Activated CD4-positive, alpha-beta T cell treated with anti-CD3 and anti-CD28 coated beads, Interleukin-2, amount 50 U/mL, for 4 hours (primary cell): ENCODE measurements around the gene IRGQ.
"Not testable (repeated sequence)": the region's sequence is repeated elsewhere in the genome, so short reads cannot be mapped to it uniquely, and the experiment has no call there.

Source experiments
- DNase-seq, 2 experiments: peaks; one replicate each; pipeline ENCODE4 v3.0.0-alpha.2; 2020

The IRGQ gene

DNA sequence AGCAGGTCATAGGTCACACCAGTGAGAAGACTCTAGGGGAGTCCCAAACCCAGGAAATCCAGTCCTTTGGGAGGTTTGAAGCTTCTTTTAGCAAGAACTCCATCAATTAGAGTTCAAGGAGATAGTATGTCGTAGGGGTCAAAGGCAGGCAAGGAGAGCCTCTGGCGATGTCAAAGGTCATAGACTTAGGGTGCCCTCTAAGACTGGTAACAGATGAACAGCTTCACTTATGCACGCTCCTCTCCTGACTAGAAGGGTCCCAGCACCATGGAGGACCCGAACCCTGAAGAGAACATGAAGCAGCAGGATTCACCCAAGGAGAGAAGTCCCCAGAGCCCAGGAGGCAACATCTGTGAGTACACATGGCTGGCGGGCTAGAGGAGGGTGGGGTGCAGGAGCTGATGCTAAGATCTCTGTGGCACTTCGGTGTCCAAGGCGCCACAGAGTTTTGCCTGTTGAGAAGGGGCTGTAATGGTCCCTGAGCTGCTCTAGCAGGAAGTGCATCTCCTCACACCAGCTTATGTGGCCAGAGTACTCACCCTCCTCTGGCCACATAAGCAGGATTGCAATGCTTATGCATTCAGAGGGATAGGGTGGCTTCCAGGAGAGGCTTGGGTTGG is 1.0 kb upstream of the IRGQ start:
- DNase-seq = no peak

- DNase-seq = no peak
Observed at GRCh38 chr19:43595605-43595998, 332 bp downstream of the IRGQ start.

- peak; percentile 58 to 65 for DNase-seq
Observed at GRCh38 chr19:43594710-43595604, 977 bp downstream of the IRGQ start.

- DNase-seq = no peak
Observed at GRCh38 chr19:43594081-43594697, 1.7 kb downstream of the IRGQ start.

- DNase-seq = no peak
Observed at GRCh38 chr19:43592800-43593350, 3.1 kb downstream of the IRGQ start.

- no peak for DNase-seq
Observed at GRCh38 chr19:43591904-43592772, 3.8 kb downstream of the IRGQ start.

DNA sequence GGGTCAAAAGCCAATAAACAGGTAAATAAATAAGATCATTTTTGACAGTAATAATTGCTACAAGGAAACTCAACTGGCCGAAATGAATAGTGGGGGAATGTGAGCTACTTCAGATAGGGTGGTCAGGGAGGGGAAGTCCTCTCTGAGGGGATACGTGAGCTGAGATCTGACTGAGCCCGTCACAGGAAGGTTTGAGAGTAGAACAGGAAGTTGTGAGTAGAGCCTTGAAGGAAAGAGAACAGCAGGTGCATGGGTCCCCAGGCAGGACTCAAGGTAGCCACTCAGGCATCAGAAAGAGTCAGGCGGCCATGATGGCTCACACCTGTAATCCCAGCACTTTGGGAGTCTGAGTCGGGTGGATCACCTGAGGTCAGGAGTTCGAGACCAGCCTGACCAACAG is 6.3 kb downstream of the IRGQ start:
- DNase-seq = no peak

DNA sequence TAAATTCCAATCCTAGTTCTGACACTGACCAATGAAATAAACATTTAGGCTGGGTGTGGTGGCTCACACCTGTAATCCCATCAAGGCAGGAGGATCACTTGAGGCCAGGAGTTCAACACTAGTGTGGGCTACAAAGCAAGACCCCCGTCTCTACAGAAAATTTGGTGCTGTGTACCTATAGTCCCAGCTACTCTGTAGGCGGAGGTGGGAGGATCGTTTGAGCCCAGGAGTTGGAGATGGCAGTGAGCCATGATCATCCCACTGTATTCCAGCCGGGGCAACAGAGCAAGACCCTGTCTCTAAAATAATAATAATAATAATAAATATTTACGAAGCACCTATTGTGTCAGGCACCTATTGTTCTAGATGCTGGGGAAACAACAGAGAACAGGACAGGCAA is 6.7 kb downstream of the IRGQ start:
- DNase-seq = no peak

DNA sequence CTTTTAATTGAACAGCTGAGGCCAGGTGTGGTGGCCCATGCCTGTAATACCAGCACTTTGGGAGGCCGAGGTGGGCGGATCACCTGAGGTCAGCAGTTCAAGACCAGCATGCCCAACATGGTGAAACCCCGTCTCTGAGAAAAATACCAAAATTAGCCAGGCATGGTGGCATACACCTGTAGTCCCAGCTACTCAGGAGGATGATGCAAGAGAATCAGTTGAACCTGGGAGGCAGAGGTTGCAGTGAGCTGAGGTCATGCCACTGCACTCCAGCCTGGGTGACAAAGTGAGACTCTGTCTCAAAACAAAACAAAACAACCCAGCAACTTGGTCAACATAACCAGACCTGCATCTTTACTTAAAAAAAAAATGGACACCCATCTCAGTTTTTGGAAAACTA is 8.9 kb downstream of the IRGQ start:
- DNase-seq = not testable (repeated sequence)

- DNase-seq = no peak
Observed at GRCh38 chr19:43586346-43586745, 9.6 kb downstream of the IRGQ start.

DNA sequence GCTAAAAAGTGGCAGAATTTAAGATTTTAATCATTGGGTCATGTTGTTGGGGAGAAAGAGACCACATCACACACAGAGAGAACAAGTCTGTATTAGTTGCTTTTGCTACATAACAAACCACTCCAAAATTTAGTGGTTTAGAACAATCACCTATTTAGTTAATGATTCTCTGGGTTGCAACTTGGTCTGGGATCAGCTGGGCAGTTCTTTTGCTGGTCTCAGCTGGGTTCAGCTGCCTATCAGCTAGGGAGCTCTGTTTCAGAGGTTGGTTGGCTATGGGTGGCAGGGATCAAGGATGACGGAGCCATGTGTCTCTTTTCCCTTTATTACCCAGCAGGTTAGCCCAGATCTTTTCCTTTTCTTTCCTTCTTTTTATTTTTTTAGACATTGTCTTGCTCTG is 11.4 kb downstream of the IRGQ start:
- no peak for DNase-seq

DNA sequence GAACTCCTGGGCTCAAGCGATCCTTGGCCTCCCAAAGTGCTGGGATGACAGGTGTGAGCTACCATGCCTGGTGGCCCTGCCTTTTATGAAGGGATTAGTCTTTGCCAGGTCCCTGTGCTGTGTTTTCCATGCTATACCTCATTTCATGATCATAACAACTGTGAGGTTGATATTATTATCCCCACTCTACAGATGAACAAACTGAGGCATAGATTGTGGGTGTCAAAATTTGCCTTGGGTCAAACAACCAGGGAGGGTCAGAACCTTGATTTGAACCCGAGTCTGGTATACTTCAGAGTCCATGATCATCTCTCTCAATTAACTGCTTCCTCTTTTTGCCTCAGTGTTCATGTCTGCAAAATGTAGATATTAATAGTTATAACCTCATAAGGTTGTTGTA is 13.4 kb downstream of the IRGQ start:
- DNase-seq = no peak

DNA sequence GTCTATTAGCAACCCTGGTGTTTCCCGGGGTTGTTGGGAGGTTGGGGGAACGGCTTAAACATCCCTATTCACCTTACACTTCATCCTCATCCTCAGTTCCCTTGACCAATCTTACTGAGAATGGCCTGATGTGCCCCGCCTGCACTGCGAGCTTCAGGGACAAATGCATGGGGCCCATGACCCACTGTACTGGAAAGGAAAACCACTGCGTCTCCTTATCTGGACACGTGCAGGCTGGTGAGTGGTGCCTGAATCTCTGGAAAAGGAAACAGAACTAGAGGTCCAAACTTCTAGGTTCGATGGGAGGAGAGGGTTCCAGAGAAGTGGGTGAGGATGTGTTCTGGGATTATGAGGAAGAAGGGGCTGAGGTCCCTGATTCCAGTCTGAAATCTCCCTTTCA is 14.5 kb downstream of the IRGQ start:
- no peak for DNase-seq

DNA sequence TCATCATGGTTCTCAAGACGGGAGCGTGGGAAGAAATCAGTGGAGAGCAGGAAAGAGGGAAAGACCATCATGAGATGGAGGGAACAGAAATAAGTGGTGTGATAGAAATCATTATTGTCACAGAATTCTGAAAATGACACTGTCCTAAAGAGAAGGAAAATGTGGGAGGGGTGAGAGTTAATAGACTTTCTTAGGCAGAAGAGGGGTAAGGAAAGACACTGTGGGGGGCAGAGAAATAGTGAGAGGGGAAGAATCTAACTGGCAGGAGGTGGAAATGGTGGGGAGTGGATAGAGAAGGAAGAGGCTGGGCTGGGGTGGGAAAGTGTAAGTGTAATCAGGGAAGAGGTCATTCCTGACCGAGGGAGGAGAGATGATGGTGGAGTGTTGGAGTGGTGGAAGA is 17.1 kb downstream of the IRGQ start:
- no peak for DNase-seq

DNA sequence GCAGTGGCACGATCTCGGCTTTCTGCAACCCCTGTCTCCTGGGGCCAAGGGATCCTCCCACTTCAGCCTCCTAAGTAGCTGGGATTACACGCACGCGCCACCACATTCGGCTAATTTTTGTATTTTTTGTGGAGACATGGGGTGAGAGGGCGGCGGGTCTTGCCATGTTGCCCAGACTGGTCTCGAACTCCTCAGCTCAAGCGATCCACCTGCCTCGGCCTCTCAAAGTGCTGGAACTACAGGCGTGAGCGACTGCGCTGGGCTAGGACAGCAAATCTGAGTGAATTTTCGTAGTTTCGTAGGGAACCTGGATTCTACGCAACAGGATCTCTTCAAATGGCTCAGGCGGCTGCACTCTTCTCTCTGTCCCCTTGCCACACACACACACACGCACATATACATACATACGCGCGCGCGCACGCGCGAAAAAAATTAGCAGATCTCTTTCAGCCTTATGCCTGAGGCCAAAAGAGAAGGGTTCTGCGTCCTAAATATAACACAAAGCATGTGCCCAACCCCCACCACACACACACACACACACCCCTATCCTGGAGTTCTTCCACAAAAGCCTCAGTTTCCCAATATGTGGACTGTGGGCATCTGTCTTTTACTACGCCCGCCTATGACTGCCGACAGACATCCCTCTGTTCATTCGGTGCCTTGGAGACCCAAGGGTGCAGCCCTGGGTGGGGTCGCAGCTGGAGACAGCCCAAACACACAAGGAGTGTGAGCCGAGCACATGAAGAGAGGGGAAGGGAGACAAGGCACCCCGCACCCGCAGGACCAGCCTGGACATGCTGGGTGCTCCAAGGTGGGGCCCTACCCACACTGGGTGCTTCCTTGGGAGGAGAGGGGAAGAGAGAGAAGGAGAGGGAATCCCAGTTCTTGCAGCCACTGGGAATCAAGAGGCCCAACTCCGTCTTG is 19.7 kb downstream of the IRGQ start:
- no peak for DNase-seq

DNA sequence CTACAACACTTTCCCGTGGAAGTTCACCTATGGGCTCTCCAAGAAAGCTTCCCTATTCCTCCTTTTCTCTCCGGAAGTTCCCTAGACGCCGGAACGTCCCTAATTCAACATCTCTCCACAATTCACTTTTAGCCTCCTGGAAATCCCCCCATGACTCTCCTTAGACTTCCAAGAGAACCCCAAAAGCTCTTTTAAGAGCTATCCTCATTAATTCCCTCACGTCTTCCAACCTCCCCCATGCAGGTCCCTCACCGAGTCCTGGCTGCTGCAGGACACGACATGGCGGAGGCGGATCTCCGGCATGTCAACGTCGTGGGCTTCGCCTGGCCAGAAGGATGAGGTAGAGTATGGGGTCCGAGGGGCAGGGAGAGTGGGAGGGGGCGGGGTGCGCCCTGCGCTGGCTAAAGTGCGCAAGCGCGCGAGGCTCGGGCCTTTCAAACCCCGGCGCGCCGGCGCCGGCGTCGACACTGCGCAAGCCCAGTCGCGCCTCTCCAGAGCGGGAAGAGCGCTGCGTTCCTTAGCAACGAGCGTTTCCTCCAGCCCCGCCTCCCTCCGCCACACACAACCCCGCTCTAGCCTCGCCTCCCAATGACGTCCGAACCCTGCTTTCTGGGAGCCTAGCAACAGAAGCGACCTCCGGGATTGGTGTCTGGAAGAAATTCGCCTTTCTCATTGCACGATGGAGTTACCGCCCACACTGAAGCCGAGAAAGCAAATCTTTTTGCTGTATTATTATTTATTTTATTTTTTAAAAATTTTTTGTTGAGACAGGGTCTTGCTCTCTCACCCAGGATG is 20.6 kb downstream of the IRGQ start, which contains the start of the genes PINLYP and XRCC1:
Gene PINLYP (plus strand): TSS at position 646 of the 795 bp plus-strand sequence. CDS start 1,391 bp downstream, outside the sequence.
Gene XRCC1 (minus strand): TSS at position 372 of the 795 bp plus-strand sequence. CDS start 69 bp downstream, at position 303.
- peak; percentile 94 for DNase-seq

DNA sequence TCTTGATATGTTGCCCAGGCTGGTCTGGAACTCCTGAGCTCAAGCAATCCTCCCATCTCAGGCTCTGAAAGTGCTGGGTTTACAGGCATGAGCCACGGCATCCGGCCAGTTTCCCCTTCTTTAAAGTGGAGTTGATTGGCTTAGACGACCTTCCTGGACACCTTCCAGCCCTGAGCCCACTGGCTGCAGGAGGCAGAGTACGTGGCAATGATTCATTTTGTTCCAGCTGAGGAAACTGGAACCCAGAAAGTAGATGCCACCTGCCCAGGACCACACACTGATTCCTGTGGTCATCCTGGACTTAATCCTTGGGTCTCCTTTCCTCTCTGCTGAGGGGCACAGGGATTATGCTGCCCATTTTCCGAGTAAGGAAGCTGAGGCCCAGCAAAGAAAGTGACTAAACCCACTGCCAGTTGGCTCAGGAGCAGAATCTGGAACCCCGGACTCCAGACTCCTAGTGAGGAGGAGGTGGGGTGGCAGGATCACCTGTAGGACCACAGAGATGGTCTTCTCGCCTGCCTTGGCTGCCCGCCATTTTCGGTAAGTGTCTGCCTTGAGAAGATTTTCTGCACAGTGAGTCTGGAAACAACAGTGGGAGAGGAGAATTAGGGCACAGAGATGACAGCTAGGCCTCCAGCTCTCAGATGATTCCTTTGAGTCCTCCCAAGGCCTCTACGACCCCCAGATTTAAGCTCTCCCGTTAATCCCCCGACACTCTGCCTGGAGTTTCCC is 21.3 kb downstream of the IRGQ start:
- no peak for DNase-seq

DNA sequence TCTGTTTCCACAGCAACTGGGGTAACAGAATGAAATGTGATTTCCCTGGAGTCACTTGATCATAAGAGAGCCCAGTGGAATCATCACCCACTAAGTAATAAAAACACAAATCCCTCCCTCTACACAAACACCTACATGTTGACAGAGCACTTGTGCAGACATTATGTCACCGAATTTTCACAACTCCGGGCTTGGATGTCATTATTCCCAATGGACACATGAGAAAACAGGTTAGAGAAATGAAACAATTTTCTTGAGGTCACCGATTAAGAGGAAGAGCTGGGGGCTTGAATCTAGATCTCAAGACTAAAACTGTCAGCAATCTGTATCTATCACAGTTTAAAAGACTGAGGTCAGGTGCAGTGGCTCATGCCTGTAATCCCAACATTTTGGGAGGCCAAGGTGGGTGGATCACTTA is 23.8 kb downstream of the IRGQ start:
- DNase-seq = no peak

GRCh38 chr19:43570174-43570791 is 25.7 kb downstream of the IRGQ start:
- DNase-seq = no peak
